Smooth muscle cell of the umbilical artery (primary cell): ENCODE results near the gene POLR2J2. TPM values are rescaled to one million over a fixed set of nuclear protein-coding genes. Genes with fewer than 3 reads are reported as not detected.

Experiments used
- total RNA-seq: library from RNA; depleted of rRNA; stranded (reverse); fragments of >200 nt; gene quantifications from 2 replicates; pipeline ENCODE4 v1.2.3, GENCODE V29; 2014

POLR2J2 gene
- total RNA-seq = 2.3 and 2.7 TPM in 2 replicates

DNA sequence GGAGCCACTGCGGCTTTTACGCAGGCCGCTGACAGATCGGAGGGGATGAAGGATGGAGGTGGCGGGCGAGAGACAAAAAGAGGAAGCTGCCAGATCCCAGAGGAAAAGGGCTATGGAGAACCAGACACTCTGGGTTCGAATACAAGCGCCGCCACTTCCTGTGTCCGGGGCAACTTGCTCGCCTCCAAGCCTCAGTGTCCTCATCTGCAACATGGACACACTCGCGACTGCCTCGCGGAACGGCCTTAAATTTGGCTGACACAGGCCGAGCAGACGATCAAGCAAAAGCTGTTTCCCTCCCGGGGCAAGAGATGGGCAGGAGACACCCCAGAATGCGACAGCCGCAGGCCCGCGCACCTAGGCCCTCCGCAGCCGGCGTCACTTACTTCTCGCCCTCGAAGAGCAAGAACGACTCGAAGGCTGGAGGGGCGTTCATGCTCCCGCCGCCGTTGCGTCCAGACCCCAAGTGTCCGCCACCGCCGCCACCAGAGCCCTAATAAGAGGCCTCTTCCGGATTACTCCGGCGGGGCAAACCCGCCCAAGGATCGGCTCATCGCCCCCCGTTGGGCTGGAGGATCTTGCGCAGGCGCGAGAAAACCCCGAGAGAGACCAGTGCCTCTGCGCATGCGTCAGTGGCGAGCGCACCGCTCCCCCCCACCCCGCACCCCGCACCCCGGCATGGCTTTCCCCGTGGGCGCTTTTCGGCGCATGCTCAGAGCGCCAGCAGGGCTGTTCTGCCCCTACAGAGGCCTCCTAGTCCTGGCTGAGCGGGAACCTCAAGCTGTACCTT lies at the start of gene POLR2J2:
TSS of gene POLR2J2 (minus strand) at position 498 of the 790 bp plus-strand sequence. CDS start at position 436, 62 bp downstream.

DNA sequence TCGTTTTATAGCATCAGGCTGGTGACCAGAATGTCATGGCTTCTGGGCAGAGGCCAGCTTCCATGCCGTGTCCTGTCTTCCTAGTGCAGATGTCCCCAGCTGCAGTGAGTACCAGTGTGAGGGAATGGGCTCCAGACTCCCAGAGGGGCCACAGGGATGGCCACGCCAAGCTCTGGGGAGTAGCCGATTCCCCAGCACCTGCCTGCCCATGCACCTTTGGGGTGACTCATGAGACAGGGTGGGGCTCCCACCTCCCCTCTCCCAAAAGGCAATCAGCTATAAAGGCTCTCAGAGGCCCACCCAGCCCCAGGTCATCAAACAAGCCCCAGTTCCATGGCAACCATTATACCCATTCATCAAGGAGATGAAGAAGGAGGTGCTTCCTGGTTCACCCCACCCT lies 21.5 kb downstream of the POLR2J2 start, which contains the start of gene SPDYE2B:
TSS of gene SPDYE2B (plus strand) at position 396 of the 400 bp plus-strand sequence. CDS start 2,030 bp downstream, outside the sequence.

GRCh38 chr7:102642691-102643090 lies 28.8 kb downstream of the POLR2J2 start, which contains the start of gene UPK3BL1:
UPK3BL1 (minus strand) TSS chr7:102642791; CDS start chr7:102642741, 50 bp downstream.

GRCh38 chr7:102616507-102617125 lies 54.8 kb downstream of the POLR2J2 start, which contains the start of gene RASA4:
RASA4 (minus strand) TSS chr7:102616756; CDS start chr7:102616689, 67 bp downstream.

Other genes starting within 250 kb of the POLR2J2 start
- gene ORAI2, start 238.1 kb downstream of the POLR2J2 start, total RNA-seq = 71.9 and 106 TPM in 2 replicates
- 12.3 and 15.7 TPM in 2 replicates for gene ALKBH4, start 206.8 kb downstream of the POLR2J2 start, total RNA-seq
- 21.1 and 26.9 TPM in 2 replicates for gene LRWD1, start 206.7 kb downstream of the POLR2J2 start, total RNA-seq
- gene POLR2J, start 192.7 kb downstream of the POLR2J2 start, total RNA-seq = 16.0 and 16.1 TPM in 2 replicates
- gene RASA4B, start 153.9 kb downstream of the POLR2J2 start, total RNA-seq = 0.59 and 2.5 TPM in 2 replicates
- 0.89 and 1.9 TPM in 2 replicates for gene UPK3BL2, start 128.0 kb downstream of the POLR2J2 start, total RNA-seq
- not detected in 2 replicates for gene SPDYE2, start 120.4 kb downstream of the POLR2J2 start, total RNA-seq
- gene POLR2J3, start 99.1 kb downstream of the POLR2J2 start, total RNA-seq = 18.4 and 21.8 TPM in 2 replicates
- gene RASA4, start 54.9 kb downstream of the POLR2J2 start, total RNA-seq = 2.1 and 3.4 TPM in 2 replicates
- 1.8 and 11.1 TPM in 2 replicates for gene UPK3BL1, start 28.9 kb downstream of the POLR2J2 start, total RNA-seq
- gene SPDYE2B, start 21.3 kb downstream of the POLR2J2 start, total RNA-seq = not detected in 2 replicates
- 8.6 and 10.1 TPM in 2 replicates for gene FAM185A, start 77.3 kb upstream of the POLR2J2 start, total RNA-seq
- 28.2 and 69.2 TPM in 2 replicates for gene LRRC17, start 241.3 kb upstream of the POLR2J2 start, total RNA-seq